IMR-90 (cell line): ENCODE measurements around the gene SLC15A2.

Source experiments
- BHLHE40 ChIP-seq: fragments of 150-350 bp; IDR thresholded peaks from 2 replicates; pipeline ENCODE4 v1.6.1; 2016; ENCODE audit warnings: mild to moderate bottlenecking, low read depth, low read length
- CTCF ChIP-seq: conservative IDR thresholded peaks from 2 replicates; pipeline ENCODE4 v1.5.1; 2012; ENCODE audit warnings: mild to moderate bottlenecking, low read depth, low read length, improper control_type of control experiment
- ELK1 ChIP-seq: fragments of 150-350 bp; IDR thresholded peaks from 2 replicates; pipeline ENCODE4 v1.6.1; 2016; ENCODE audit warnings: low read depth, mild to moderate bottlenecking, low read length, moderate library complexity, borderline replicate concordance
- FOS ChIP-seq: fragments of 150-350 bp; IDR thresholded peaks from 2 replicates; pipeline ENCODE4 v1.6.1; 2016; ENCODE audit warnings: low read depth, low read length
- MAFK ChIP-seq: IDR thresholded peaks from 2 replicates; pipeline ENCODE4 v1.6.1; 2012; ENCODE audit warnings: low read depth, low read length, improper control_type of control experiment
- MAZ ChIP-seq: IDR thresholded peaks from 2 replicates; pipeline ENCODE4 v1.6.1; 2012; ENCODE audit warnings: low read depth, mild to moderate bottlenecking, low read length, improper control_type of control experiment, moderate library complexity, borderline replicate concordance
- MXI1 ChIP-seq: IDR thresholded peaks from 2 replicates; pipeline ENCODE4 v1.6.1; 2012; ENCODE audit warnings: low read depth, mild to moderate bottlenecking, low read length, moderate library complexity, borderline replicate concordance
- NFE2L2 ChIP-seq: fragments of 150-350 bp; IDR thresholded peaks from 2 replicates; pipeline ENCODE4 v1.6.1; 2016; ENCODE audit warnings: low read depth, mild to moderate bottlenecking, low read length
- POLR2A ChIP-seq: IDR thresholded peaks from 2 replicates; pipeline ENCODE4 v1.6.1; 2012; ENCODE audit warnings: mild to moderate bottlenecking, low read depth, low read length
- RAD21 ChIP-seq: IDR thresholded peaks from 2 replicates; pipeline ENCODE4 v1.6.1; 2012; ENCODE audit warnings: low read length, improper control_type of control experiment
- RCOR1 ChIP-seq: IDR thresholded peaks from 2 replicates; pipeline ENCODE4 v1.6.1; 2012; ENCODE audit warnings: mild to moderate bottlenecking, low read length, improper control_type of control experiment; ENCODE audit not compliant: insufficient replicate concordance
- SMC3 ChIP-seq: fragments of 150-350 bp; IDR thresholded peaks from 2 replicates; pipeline ENCODE4 v1.6.1; 2016; ENCODE audit warnings: low read depth, mild to moderate bottlenecking, antibody characterized with exemption, low read length, moderate library complexity

GRCh38 chr3:121963608-121964007, 69.4 kb downstream of the SLC15A2 start:
- TF ChIP-seq CTCF (no peak), FOS (no peak), POLR2A (no peak), RAD21 (no peak), ELK1 (no peak), NFE2L2 (no peak), RCOR1 (no peak), BHLHE40 (no peak), MAFK (no peak), MXI1 (no peak), SMC3 (no peak), MAZ (no peak)
